Liver (tissue), 9 donors: Measurements from ENCODE around the gene PLCB1. TPM values are rescaled to one million over a fixed set of nuclear protein-coding genes. Genes with fewer than 3 reads are reported as not detected.
A peak's percentile ranks its signal among the peaks of the same experiment; 100 is the strongest.

Source experiments
- DNase-seq: peaks from one replicate; pipeline ENCODE4 v3.0.0-alpha.2; 2017; ENCODE audit warnings: low spot score
- H3K27ac ChIP-seq, 2 donors: one replicate each; pipeline ENCODE4 v1.7.0; 2013; ENCODE audit warnings: inconsistent platforms in 2 of 2, low read length in 2 of 2, control low read depth in 1 of 2, low read depth in 1 of 2, mild to moderate bottlenecking in 1 of 2
- H3K27me3 ChIP-seq, 4 donors: one replicate each; pipeline versions ENCODE4 v1.6.1 to v1.7.0; 2013; ENCODE audit warnings: low read length in 3 of 4, inconsistent platforms in 1 of 4, mild to moderate bottlenecking in 1 of 4, moderate library complexity in 1 of 4; ENCODE audit not compliant: control insufficient read depth in 4 of 4, insufficient read depth in 4 of 4
- H3K36me3 ChIP-seq, 4 donors: one replicate each; pipeline versions ENCODE4 v1.6.1 to v1.7.0; 2013; ENCODE audit warnings: low read length in 3 of 4, mild to moderate bottlenecking in 3 of 4, low read depth in 1 of 4, moderate library complexity in 1 of 4; ENCODE audit not compliant: control insufficient read depth in 4 of 4, insufficient read depth in 3 of 4
- H3K4me1 ChIP-seq, 4 donors: one replicate each; pipeline versions ENCODE4 v1.6.1 to v1.7.0; 2013; ENCODE audit warnings: low read length in 3 of 4, mild to moderate bottlenecking in 3 of 4, moderate library complexity in 1 of 4; ENCODE audit not compliant: control insufficient read depth in 4 of 4, insufficient read depth in 4 of 4
- H3K4me3 ChIP-seq, 3 donors: one replicate each; pipeline versions ENCODE4 v1.6.1 to v1.7.0; 2013; ENCODE audit warnings: low read length in 3 of 3, control low read depth in 1 of 3, low read depth in 1 of 3, mild to moderate bottlenecking in 1 of 3
- H3K9ac ChIP-seq, 2 donors: one replicate each; pipeline ENCODE4 v1.7.0; 2013; ENCODE audit warnings: low read length in 2 of 2, mild to moderate bottlenecking in 2 of 2, moderate library complexity in 2 of 2, control low read depth in 1 of 2, low read depth in 1 of 2
- H3K9me3 ChIP-seq, 4 donors: one replicate each; pipeline versions ENCODE4 v1.6.1 to v1.7.0; 2013; ENCODE audit warnings: low read length in 3 of 4; ENCODE audit not compliant: control insufficient read depth in 4 of 4
- ATF3 ChIP-seq: IDR thresholded peaks from 2 replicates; pipeline ENCODE4 v1.6.1; 2016; ENCODE audit warnings: antibody characterized with exemption
- CTCF ChIP-seq: fragments of 150-350 bp; IDR thresholded peaks from 2 replicates; pipeline ENCODE4 v1.5.1; 2017; ENCODE audit warnings: improper control_type of control experiment, low read depth, low read length; ENCODE audit not compliant: missing input control
- EGR1 ChIP-seq, 2 donors: IDR thresholded peaks; 2 replicates each; pipeline ENCODE4 v1.6.1; 2016 to 2018; ENCODE audit warnings: antibody characterized with exemption in 2 of 2, low read depth in 2 of 2
- FOXA1 ChIP-seq: IDR thresholded peaks from 2 replicates; pipeline ENCODE4 v1.6.1; 2016; ENCODE audit warnings: antibody characterized with exemption
- HNF4A ChIP-seq, 2 donors: conservative IDR thresholded peaks; 2 replicates each; pipeline ENCODE4 v1.6.1; 2016; ENCODE audit warnings: antibody characterized with exemption in 2 of 2, mild to moderate bottlenecking in 2 of 2
- HNF4G ChIP-seq: IDR thresholded peaks from 2 replicates; pipeline ENCODE4 v1.6.1; 2016; ENCODE audit warnings: antibody characterized with exemption
- JUND ChIP-seq, 2 donors: IDR thresholded peaks; 2 replicates each; pipeline ENCODE4 v1.6.1; 2016; ENCODE audit warnings: antibody characterized with exemption in 2 of 2
- NR2F2 ChIP-seq: IDR thresholded peaks from 2 replicates; pipeline ENCODE4 v1.6.1; 2016; ENCODE audit warnings: antibody characterized with exemption
- RAD21 ChIP-seq, 2 donors: IDR thresholded peaks; 2 replicates each; pipeline ENCODE4 v1.6.1; 2016; ENCODE audit warnings: antibody characterized with exemption in 2 of 2, mild to moderate bottlenecking in 2 of 2
- REST ChIP-seq: IDR thresholded peaks from 2 replicates; pipeline ENCODE4 v1.6.1; 2016; ENCODE audit warnings: antibody characterized with exemption, mild to moderate bottlenecking
- RXRA ChIP-seq, 2 donors: IDR thresholded peaks; 2 replicates each; pipeline ENCODE4 v1.6.1; 2017 to 2018; ENCODE audit warnings: antibody characterized with exemption in 2 of 2, mild to moderate bottlenecking in 1 of 2
- YY1 ChIP-seq: IDR thresholded peaks from 2 replicates; pipeline ENCODE4 v1.6.1; 2016; ENCODE audit warnings: antibody characterized with exemption, mild to moderate bottlenecking
- ZBTB33 ChIP-seq: IDR thresholded peaks from 2 replicates; pipeline ENCODE4 v1.6.1; 2016; ENCODE audit warnings: antibody characterized with exemption
- whole genome bisulfite sequencing: extraction: QIAGEN DNeasy Blood & Tissue Kit; methylation state at CpG from one replicate; pipeline ENCODE4 v1.1.7; 2013; 5-methylcytosine and 5-hydroxymethylcytosine counted together
- polyA plus RNA-seq, 2 donors: library from polyadenylated mRNA; stranded (reverse) in 1 of 2; unstranded in 1 of 2; fragments of 200-250 nt in 1 of 2; fragments of >200 nt in 1 of 2; fragmentation: Nextera tagmentation in 1 of 2; extraction: Ambion mirVana in 1 of 2; gene quantifications; one replicate each; pipeline versions ENCODE4 v1.2.1 to v1.2.3, GENCODE V29; 2013 to 2015
- total RNA-seq, 2 donors: library from RNA; depleted of rRNA; stranded (reverse); fragments of >200 nt; gene quantifications; one replicate each; pipeline ENCODE4 v1.2.3, GENCODE V29; 2014
- donor health status: healthy.
- donor health status: healthy.
- donor health status: healthy.
- donor health status: healthy.
- donor health status: healthy.

The PLCB1 gene
- total and polyA plus RNA-seq, 4 donors = 3.7 to 13.5 (median 5.9) TPM

GRCh38 chr20:8648466-8648865 lies 516.4 kb downstream of the PLCB1 start:
- DNase-seq = no peak
- Histone ChIP-seq H3K36me3 (no peaks in the 10 kb centered on the region), H3K27me3 (no peaks in the 10 kb centered on the region)

GRCh38 chr20:8652396-8652795 lies 520.3 kb downstream of the PLCB1 start:
- TF ChIP-seq REST (no peak), HNF4A (conservative IDR thresholded peaks at IDR 0.05) (no peak), EGR1 (IDR thresholded peaks at IDR 0.05; ENCODE audit: low read depth in 2 of 2) (no peak)
- 65% methylated on average over 3 of the region's 3 CpGs for WGBS
- no peaks in the 10 kb centered on the region for H3K36me3 ChIP-seq
- no peak for DNase-seq
- no peak overlapping the region for H3K9ac ChIP-seq
- no peak overlapping the region for H3K27ac ChIP-seq
- H3K9me3 ChIP-seq = no peaks in the 10 kb centered on the region
- no peaks in the 10 kb centered on the region for H3K27me3 ChIP-seq
- peaks cover 0 to 1% (median 0%) of the 10 kb centered on the region in 4 donors for H3K4me1 ChIP-seq
- no peak overlapping the region for H3K4me3 ChIP-seq

More at GRCh38 chr20:8648466-8648865, 516.4 kb downstream of the PLCB1 start:
- Histone ChIP-seq H3K27ac (no peak overlapping the region), H3K9ac (no peak overlapping the region), H3K9me3 (no peaks in the 10 kb centered on the region), H3K4me1 (no peaks in the 10 kb centered on the region), H3K4me3 (no peak overlapping the region)
- 83% methylated on average over 2 of the region's 2 CpGs for WGBS
- no peak for TF ChIP-seq JUND (IDR thresholded peaks at IDR 0.05)
- TF ChIP-seq YY1 = no peak
- no peak for TF ChIP-seq CTCF
- TF ChIP-seq NR2F2 = no peak

- 26% methylated on average over 2 of the region's 2 CpGs for WGBS
- no peak for DNase-seq
- no peaks in the 10 kb centered on the region for H3K9me3 ChIP-seq
- no peak overlapping the region for H3K4me3 ChIP-seq
- peaks cover 0 to 1% (median 0%) of the 10 kb centered on the region in 4 donors for H3K4me1 ChIP-seq
- H3K27ac ChIP-seq = no peak overlapping the region
- H3K36me3 ChIP-seq = no peaks in the 10 kb centered on the region
- H3K9ac ChIP-seq = no peak overlapping the region
- TF ChIP-seq REST (no peak), NR2F2 (no peak), RAD21 (IDR thresholded peaks at IDR 0.05) (no peak), RXRA (IDR thresholded peaks at IDR 0.05) (peak in 1 of 2 donors; percentile 11), ZBTB33 (no peak), HNF4G (no peak), YY1 (no peak), FOXA1 (no peak), JUND (IDR thresholded peaks at IDR 0.05) (no peak), ATF3 (no peak), HNF4A (conservative IDR thresholded peaks at IDR 0.05) (peak; percentile 31 to 55)
- H3K27me3 ChIP-seq = no peaks in the 10 kb centered on the region
These were observed 522.4 kb downstream of the PLCB1 start for GRCh38 chr20:8654486-8654885.
